Suprapubic skin (tissue), 3 donors: ENCODE measurements around the gene AGER.

Experiments used
- CTCF ChIP-seq, 2 donors: fragments of 200-600 bp in 1 of 2; fragments of 450-650 bp in 1 of 2; sonication (generic) in 1 of 2; IDR thresholded peaks; one replicate each; pipeline ENCODE4 v1.5.1; 2016 to 2019; ENCODE audit warnings: antibody characterized with exemption in 2 of 2, mild to moderate bottlenecking in 1 of 2, moderate library complexity in 1 of 2
- POLR2AphosphoS5 ChIP-seq, 3 donors: sonication (generic); formaldehyde crosslinking; IDR thresholded peaks; one replicate each; pipeline ENCODE4 v1.6.1; 2017; ENCODE audit warnings: antibody characterized with exemption in 3 of 3

- TF ChIP-seq CTCF (IDR thresholded peaks at IDR 0.05) (no peak), POLR2AphosphoS5 (IDR thresholded peaks at IDR 0.05) (no peak)
Measured at GRCh38 chr6:32163559-32164258, 20.3 kb downstream of the AGER start.
